Activated T-cell treated with anti-CD3 and anti-CD28 coated beads, Interleukin-2, amount 50 U/mL, for 24 hours (primary cell): ENCODE measurements around the gene LCN15.
A peak's percentile ranks its signal among the peaks of the same experiment; 100 is the strongest.
"Not testable (repeated sequence)": the region's sequence is repeated elsewhere in the genome, so short reads cannot be mapped to it uniquely, and the experiment has no call there.

Experiments used
- DNase-seq: peaks from one replicate; pipeline ENCODE4 v3.0.0-alpha.2; 2020
- H3K27ac Mint-ChIP-seq: 2 replicates; pipeline ENCODE4 v1.8.0; 2020; ENCODE audit warnings: mild to moderate bottlenecking, mixed read lengths
- H3K27me3 Mint-ChIP-seq: 2 replicates; pipeline ENCODE4 v1.8.0; 2020; ENCODE audit warnings: mixed read lengths
- H3K36me3 Mint-ChIP-seq: 2 replicates; pipeline ENCODE4 v1.8.0; 2020; ENCODE audit warnings: low read depth, mixed read lengths
- H3K4me1 Mint-ChIP-seq: 2 replicates; pipeline ENCODE4 v1.8.0; 2020; ENCODE audit warnings: low read depth, mixed read lengths
- H3K4me3 Mint-ChIP-seq: 2 replicates; pipeline ENCODE4 v1.8.0; 2020; ENCODE audit warnings: mild to moderate bottlenecking, moderate library complexity, mixed read lengths
- H3K9me3 Mint-ChIP-seq: 2 replicates; pipeline ENCODE4 v1.8.0; 2020; ENCODE audit warnings: mixed read lengths

The LCN15 gene

DNA sequence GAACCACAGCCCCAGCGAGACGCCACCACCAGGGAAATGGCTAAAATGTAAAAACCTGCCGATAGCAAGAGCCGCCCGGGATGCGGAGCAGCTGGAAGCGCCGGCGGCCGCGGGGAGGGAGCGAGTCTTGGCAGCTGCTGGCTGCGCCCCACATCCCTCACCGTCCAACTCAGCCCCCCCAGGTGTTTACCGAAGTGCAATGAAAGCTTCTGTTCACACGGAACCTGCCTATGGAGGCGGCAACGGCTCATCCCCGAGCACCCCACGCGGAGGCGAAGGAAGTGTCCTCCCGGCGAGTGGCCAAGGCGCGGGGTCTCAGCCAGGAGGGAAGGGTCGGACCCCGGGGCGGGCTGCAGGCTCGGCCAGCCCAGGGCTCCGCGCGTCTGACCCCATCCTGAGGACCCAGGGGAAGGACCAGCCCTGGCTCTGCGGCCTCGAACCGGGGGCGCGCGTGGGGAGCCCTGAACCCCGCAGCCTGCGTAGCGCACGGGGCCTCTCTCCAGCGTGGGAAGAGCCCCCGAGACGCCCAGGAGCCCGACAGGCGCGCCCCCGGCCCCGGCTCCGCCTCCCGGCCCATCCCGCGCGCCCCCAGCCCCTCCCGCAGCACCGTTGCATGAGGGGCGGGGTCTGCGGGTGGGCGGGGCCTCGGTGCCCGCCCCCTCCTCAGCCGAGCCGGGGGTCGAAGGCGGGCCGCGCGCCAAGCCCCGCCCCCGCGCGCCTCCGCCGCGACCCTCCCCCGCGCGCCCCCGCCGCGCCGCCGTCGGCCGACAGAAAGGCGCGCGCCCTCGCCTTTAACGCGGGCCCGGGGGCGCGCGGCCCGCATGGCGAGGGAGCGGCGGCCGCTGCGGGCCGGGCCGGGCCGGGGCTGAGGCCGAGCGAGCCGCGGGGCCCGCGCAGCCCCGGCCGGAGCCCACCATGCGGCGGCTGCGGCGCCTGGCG, 52.3 kb downstream of the LCN15 start, which contains the start of gene DIPK1B:
Gene DIPK1B, plus strand, starts transcription at position 822 of the 939 bp plus-strand sequence. Its CDS starts 94 bp downstream, at position 916.
- H3K9me3 Mint-ChIP-seq: no peaks in the 10 kb centered on the region
- no peak for DNase-seq

DNA sequence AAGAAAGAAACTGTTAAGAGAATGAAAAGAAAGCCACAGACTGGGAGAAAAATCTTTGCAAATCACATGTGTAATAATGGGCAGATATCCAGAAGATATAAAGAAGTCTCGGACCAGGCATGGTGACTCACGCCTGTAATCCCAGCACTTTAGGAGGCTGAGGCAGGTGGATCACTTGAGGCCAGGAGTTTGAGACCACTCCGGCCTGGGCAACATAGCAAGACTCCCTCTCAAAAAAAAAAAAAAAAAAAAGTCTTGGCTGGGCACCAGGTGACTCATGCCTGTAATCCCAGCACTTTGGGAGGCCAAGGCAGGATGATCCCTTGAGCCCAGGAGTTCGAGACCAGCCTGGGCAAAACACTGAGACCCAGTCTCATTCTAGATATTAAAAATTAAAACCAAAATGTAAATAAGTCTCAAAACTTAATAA, 53.1 kb downstream of the LCN15 start:
- not testable (repeated sequence) for H3K9me3 Mint-ChIP-seq, H3K4me1 Mint-ChIP-seq, DNase-seq, H3K36me3 Mint-ChIP-seq, H3K27ac Mint-ChIP-seq
- peaks cover 49% of the 10 kb centered on the region for H3K27me3 Mint-ChIP-seq
- peak overlapping the region; percentile 35 for H3K4me3 Mint-ChIP-seq

More for the DNA sequence above, 52.3 kb downstream of the LCN15 start, which contains the start of gene DIPK1B:
- Mint-ChIP-seq H3K4me3 (peak within 1 kb of the TSS; percentile 35), H3K27ac (no peak within 1 kb of the TSS), H3K36me3 (no peaks in the 10 kb centered on the region), H3K27me3 (peaks cover 52% of the 10 kb centered on the region), H3K4me1 (peaks cover 4% of the 10 kb centered on the region)

GRCh38 chr9:136710543-136710942, 53.8 kb downstream of the LCN15 start:
- H3K4me3 Mint-ChIP-seq: no peak overlapping the region
- no peaks in the 10 kb centered on the region for H3K36me3 Mint-ChIP-seq
- H3K27me3 Mint-ChIP-seq: peaks cover 49% of the 10 kb centered on the region
- no peak for DNase-seq
- H3K9me3 Mint-ChIP-seq: no peaks in the 10 kb centered on the region
- H3K27ac Mint-ChIP-seq: no peak overlapping the region
- H3K4me1 Mint-ChIP-seq: peaks cover 4% of the 10 kb centered on the region
